GM13977 (cell line): ENCODE results near the gene SHROOM1.

Source experiments
- DNase-seq: peaks from one replicate; pipeline ENCODE4 v3.0.0; 2012; ENCODE audit warnings: low spot score
- CTCF ChIP-seq: IDR thresholded peaks from 2 replicates; pipeline ENCODE4 v1.5.1; 2012; ENCODE audit warnings: mild to moderate bottlenecking, control low read depth; ENCODE audit not compliant: insufficient read depth; ENCODE audit errors: extremely low read depth, missing control alignments
- in situ Hi-C: fragments of 300-500 bp; cut with MboI; formaldehyde crosslinking; loops from one replicate; pipeline ENCODE4 v1.12.0; 2022; ENCODE audit warnings: low sequenced_read_pairs, low pct_unique_long_range_greater_than_20kb, mixed read lengths, inconsistent platforms; ENCODE audit not compliant: unreplicated experiment

SHROOM1 gene

DNA sequence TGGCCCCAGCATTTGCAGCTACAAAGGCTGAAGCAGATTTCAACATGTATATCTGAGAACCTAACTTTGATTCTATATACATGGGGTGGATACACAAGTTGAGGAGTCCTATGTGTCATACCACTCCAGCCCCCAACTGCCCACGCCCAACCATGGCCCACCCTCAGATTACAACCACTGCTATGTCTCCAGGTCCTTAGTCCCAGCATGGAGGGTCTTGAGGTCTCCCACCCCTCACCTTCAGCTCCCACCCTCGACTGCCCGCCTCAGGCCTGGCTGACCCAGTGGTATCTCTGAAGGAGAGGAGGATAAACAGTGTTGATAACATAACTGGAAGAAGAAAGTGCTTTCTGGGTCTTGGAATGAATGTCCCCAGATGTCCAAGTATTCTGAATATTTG, 9.1 kb downstream of the SHROOM1 start:
- in situ Hi-C loops: loop anchor here (10.0 kb wide), 1 partner anchor 437 kb away; no protein-coding TSS in a partner anchor
- no peak for DNase-seq
- no peak for TF ChIP-seq CTCF

DNA sequence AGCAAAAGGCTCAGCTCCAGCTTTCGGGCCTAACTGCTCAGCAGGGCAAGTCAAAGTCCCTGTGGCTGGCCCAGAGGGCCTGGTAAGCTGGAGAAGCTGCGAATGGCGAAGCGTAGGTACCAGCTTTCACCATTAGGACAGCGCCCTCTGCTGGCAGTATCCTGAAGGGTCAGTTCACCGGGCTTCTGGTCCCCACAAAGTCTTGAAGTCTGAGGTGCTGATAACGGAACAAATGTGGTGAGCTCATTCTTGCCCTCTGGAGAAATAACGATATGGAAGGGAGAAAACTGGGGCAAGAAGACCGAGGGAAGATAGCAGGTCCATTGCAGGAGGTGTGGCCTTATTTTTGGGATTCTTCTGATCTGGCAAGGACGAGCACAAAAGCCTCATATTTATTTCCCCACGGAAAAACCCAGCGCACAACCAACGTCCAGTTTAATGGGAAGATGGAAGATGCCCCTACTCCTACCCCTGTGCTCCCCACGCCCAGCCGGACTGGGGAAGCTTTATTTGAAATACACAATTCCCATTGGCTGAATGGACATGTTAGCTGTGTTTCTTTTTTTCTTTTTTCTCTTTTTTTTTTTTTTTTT, 10.2 kb downstream of the SHROOM1 start:
- in situ Hi-C loops: loop anchor here (10.0 kb wide), 1 partner anchor 435 kb away; no protein-coding TSS in a partner anchor
- TF ChIP-seq CTCF: peak; percentile 84
- DNase-seq: peak; percentile 93

- no peak for TF ChIP-seq CTCF
- peak; percentile 37 for DNase-seq
- in situ Hi-C loops: no loop called here
Observed at GRCh38 chr5:132819468-132819867, 11.0 kb downstream of the SHROOM1 start.

DNA sequence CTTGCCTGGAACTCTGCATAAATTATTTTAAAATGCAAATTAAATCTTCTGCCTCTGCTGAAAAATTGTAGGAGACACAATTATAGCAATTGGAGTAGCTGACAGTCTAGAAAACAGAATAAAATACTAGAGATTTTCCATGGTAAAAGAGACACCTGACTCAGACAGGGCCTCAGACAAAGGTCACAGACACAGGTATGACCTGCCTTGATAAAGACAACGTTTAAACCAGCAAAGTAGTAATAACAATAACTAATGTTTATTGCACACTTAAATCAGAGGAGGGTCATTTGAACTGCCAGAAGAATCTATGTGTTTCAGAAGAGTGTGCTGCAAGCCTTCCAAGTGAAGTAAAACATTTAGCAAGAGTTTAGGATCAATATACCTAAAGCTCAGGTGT, 13.4 kb downstream of the SHROOM1 start:
- DNase-seq: no peak
- in situ Hi-C loops: no loop called here
- TF ChIP-seq CTCF: no peak

- no peak for TF ChIP-seq CTCF
- in situ Hi-C loops: no loop called here
- DNase-seq: no peak
Observed at GRCh38 chr5:132816554-132816953, 13.9 kb downstream of the SHROOM1 start.

GRCh38 chr5:132816083-132816482, 14.4 kb downstream of the SHROOM1 start:
- no peak for TF ChIP-seq CTCF
- in situ Hi-C loops: no loop called here
- DNase-seq: no peak
